BLaER1 treated with 17β-estradiol and CSF1 and Interleukin-3, amounts not matched to agents 10 nM and 100 nM (cell line): ENCODE data around the gene CMA1.
A peak's percentile ranks its signal among the peaks of the same experiment; 100 is the strongest.
"Not testable (repeated sequence)": the region's sequence is repeated elsewhere in the genome, so short reads cannot be mapped to it uniquely, and the experiment has no call there.

ENCODE experiments used
- H3K27ac ChIP-seq, 11 experiments: shearing (Covaris generic); formaldehyde crosslinking; 2 replicates each; pipeline ENCODE4 v1.8.1; 2022
- H3K27me3 ChIP-seq, 11 experiments: shearing (Covaris generic); formaldehyde crosslinking; 2 replicates each; pipeline ENCODE4 v1.8.1; 2022
- H3K36me3 ChIP-seq, 11 experiments: shearing (Covaris generic); formaldehyde crosslinking; 2 replicates each; pipeline ENCODE4 v1.8.1; 2022
- H3K4me1 ChIP-seq, 10 experiments: shearing (Covaris generic); formaldehyde crosslinking; 2 replicates each; pipeline ENCODE4 v1.8.1; 2022
- H3K4me2 ChIP-seq, 11 experiments: shearing (Covaris generic); formaldehyde crosslinking; 2 replicates each; pipeline ENCODE4 v1.8.1; 2022
- H3K4me3 ChIP-seq, 10 experiments: shearing (Covaris generic); formaldehyde crosslinking; 2 replicates each; pipeline ENCODE4 v1.8.1; 2022
- H3K9ac ChIP-seq, 11 experiments: shearing (Covaris generic); formaldehyde crosslinking; 2 replicates each; pipeline ENCODE4 v1.8.1; 2022
- H3K9me3 ChIP-seq, 11 experiments: shearing (Covaris generic); formaldehyde crosslinking; replicated peaks in 1 of 11; 2 replicates each; pipeline ENCODE4 v1.8.1; 2022
- H4K20me1 ChIP-seq, 11 experiments: shearing (Covaris generic); formaldehyde crosslinking; 2 replicates each; pipeline ENCODE4 v1.8.1; 2022
- Cebpa-rat ChIP-seq, 11 experiments: shearing (Covaris generic); IDR thresholded peaks; 2 replicates each; pipeline ENCODE4 v1.8.1; 2022

Gene CMA1

DNA sequence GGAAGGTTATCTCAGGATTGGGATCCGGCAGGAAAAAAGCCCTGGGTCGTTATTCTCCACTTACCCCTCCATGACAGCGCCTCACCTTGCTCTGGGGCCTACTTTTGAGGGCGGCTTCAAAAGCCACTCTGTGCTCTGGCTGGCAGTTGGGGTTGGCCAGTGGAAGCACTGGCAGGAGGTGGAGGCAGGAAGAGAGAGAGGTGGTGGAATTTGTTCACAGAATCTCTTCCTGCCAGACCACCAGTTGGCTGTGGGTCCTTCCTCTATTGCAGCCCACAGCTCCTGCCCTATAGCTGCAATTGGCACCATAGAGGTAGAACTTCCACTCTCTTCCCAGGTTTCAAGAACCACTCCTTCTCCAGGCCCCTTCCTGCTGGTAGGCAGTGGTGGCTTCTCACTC is 32.8 kb downstream of the CMA1 start:
- Histone ChIP-seq H3K4me2 (no peak overlapping the region), H3K4me3 (no peak overlapping the region), H3K4me1 (no peaks in the 10 kb centered on the region), H3K27ac (no peak overlapping the region), H3K9me3 (peaks cover 0 to 36% (median 24%) of the 10 kb centered on the region in 11 experiments; a peak in 19 of 22 replicates), H4K20me1 (no peaks in the 10 kb centered on the region), H3K27me3 (no peaks in the 10 kb centered on the region), H3K36me3 (no peaks in the 10 kb centered on the region), H3K9ac (no peak overlapping the region)
- no peak for TF ChIP-seq Cebpa-rat (IDR thresholded peaks at IDR 0.05)

DNA sequence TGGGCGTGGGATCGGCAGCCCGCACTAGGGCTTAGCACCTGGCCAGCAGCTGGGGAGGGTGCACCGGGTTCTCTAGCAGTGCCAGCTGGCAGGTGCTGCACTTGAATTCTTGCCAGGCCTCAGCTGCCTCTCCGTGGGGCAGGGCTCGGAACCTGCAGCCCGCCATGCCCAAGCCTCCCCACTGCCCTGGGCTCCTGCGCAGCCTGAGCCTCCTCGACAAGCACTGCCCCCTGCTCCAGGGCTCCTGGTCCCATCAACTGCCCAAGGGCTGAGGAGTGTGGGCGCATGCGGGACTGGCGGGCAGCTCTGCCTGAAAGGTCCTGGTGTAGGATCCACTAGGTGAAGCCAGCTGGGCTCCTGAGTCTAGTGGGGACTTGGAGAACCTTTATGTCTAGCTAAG is 34.9 kb downstream of the CMA1 start:
- Histone ChIP-seq H3K27me3 (no peaks in the 10 kb centered on the region), H3K4me1 (no peaks in the 10 kb centered on the region), H3K36me3 (no peaks in the 10 kb centered on the region), H3K4me2 (no peak overlapping the region), H3K9me3 (peaks cover 0 to 29% (median 20%) of the 10 kb centered on the region in 11 experiments; a peak in 16 of 22 replicates), H3K27ac (no peak overlapping the region), H3K9ac (no peak overlapping the region), H3K4me3 (no peak overlapping the region), H4K20me1 (no peaks in the 10 kb centered on the region)
- TF ChIP-seq Cebpa-rat (IDR thresholded peaks at IDR 0.05), result no peak

GRCh38 chr14:24470450-24470849 is 37.6 kb downstream of the CMA1 start:
- not testable (repeated sequence) for H3K9ac ChIP-seq, H3K4me3 ChIP-seq, H4K20me1 ChIP-seq, H3K27ac ChIP-seq, H3K36me3 ChIP-seq, H3K27me3 ChIP-seq, H3K4me2 ChIP-seq, H3K4me1 ChIP-seq
- H3K9me3 ChIP-seq, result peaks cover 0 to 29% (median 17%) of the 10 kb centered on the region in 11 experiments; a peak in 15 of 22 replicates

GRCh38 chr14:24465805-24466204 is 42.3 kb downstream of the CMA1 start:
- Histone ChIP-seq H3K4me3 (no peak overlapping the region), H3K9ac (no peak overlapping the region), H3K4me2 (no peak overlapping the region), H3K36me3 (no peaks in the 10 kb centered on the region; a peak in 1 of 22 replicates), H3K27ac (no peak overlapping the region), H4K20me1 (no peaks in the 10 kb centered on the region), H3K4me1 (0 out of 20 replicates have a peak, but pooled peaks cover 0 to 5% (median 0%) of the 10 kb centered on the region in 10 experiments), H3K9me3 (0 out of 22 replicates have a peak, but pooled peaks cover 0 to 5% (median 0%) of the 10 kb centered on the region in 11 experiments), H3K27me3 (no peaks in the 10 kb centered on the region)
- no peak for TF ChIP-seq Cebpa-rat (IDR thresholded peaks at IDR 0.05)

GRCh38 chr14:24465368-24465767 is 42.7 kb downstream of the CMA1 start:
- Histone ChIP-seq H3K9me3 (0 out of 22 replicates have a peak, but pooled peaks cover 0 to 5% (median 0%) of the 10 kb centered on the region in 11 experiments), H3K9ac (no peak overlapping the region), H3K4me2 (no peak overlapping the region; a peak in 1 of 22 replicates), H3K27ac (no peak overlapping the region), H3K27me3 (no peaks in the 10 kb centered on the region), H3K36me3 (no peaks in the 10 kb centered on the region; a peak in 1 of 22 replicates), H4K20me1 (no peaks in the 10 kb centered on the region), H3K4me1 (0 out of 20 replicates have a peak, but pooled peaks cover 0 to 5% (median 0%) of the 10 kb centered on the region in 10 experiments), H3K4me3 (no peak overlapping the region)
- TF ChIP-seq Cebpa-rat (IDR thresholded peaks at IDR 0.05), result no peak

DNA sequence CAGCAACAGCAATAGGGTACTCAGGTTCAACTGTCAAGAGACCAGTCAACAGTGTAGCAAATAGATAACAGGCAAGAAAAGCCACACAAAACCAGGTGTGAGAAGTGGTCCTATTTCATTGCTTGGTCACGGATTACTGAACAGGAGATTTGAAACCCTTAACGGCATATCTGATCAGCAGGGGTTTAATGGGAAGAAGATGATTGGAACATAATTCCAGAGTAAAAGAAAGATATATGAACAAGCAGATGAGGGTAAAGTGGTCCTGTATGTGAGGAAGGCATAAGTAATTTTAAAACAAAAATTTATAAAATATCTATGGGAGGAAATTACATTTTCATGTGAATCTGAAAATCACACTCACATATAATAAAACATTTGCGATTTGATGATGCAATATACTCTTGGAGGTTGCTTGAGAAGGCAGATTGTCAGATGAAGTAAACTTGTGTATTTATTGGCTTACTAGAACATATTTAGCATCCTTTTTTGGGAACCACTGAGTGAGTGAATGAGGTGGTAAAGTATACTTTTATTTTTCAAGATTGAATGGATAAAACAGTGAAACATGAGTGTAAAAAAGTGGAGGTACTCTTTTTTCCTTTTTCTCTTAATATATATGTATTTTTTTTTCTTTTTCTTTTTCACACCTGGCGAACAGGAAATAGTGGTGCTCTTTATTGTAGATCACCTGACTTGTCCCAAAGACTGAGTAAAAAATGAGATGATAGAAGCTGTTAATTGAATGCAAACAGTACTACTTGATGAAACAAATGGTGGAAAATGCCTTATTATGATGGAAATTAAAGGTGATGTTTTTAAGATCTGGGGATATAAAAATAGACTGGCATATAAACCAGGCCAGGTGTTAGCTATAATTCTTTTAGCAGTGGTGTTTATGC is 43.9 kb downstream of the CMA1 start:
- Histone ChIP-seq H3K4me1 (peaks cover 0 to 15% (median 3%) of the 10 kb centered on the region in 10 experiments; a peak in 11 of 20 replicates), H3K27me3 (no peaks in the 10 kb centered on the region), H3K9ac (no peak overlapping the region), H3K4me2 (no peak overlapping the region), H3K36me3 (no peaks in the 10 kb centered on the region; a peak in 1 of 22 replicates), H3K4me3 (no peak overlapping the region), H3K9me3 (0 out of 22 replicates have a peak, but pooled peaks cover 0 to 5% (median 0%) of the 10 kb centered on the region in 11 experiments), H3K27ac (no peak overlapping the region), H4K20me1 (no peaks in the 10 kb centered on the region)
- no peak for TF ChIP-seq Cebpa-rat (IDR thresholded peaks at IDR 0.05)

DNA sequence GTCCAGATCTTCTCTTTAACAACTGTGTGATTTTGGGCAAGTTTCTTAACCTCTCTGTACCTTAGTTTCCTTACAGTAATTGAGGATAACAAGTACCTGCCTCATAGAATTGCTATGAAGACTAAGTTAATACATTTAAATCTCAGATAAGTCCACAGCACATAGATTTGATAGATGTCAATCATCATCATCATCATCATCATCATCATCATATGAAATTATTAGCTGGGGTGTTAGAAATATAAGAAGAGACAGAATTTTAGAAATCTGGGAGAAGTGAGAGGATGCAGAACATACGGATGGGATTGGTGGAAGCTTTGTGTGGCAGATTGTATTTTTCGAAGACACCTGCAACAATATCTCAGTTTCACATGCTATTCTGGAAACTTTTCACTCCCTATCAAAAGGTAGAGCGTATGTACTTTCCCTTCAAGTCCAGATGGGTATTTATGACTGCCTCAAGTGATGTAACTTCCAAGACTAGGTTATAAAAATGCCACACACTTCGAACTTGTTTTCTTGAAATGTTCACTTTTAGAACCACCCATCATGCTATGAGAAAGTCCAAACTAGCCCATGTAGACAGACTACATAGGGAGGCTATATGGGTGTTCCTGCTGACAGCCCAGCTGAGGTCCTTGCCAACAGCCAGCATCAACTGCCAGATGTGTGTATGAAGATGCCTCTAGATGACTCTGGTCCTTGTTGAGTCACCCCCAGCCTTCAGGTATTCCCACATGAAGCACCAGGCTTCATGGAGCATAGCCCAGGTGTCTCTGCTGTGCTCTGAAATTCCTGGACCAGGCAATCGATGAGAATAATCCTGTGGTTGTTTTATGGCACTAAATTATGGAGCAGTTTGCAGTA is 44.8 kb downstream of the CMA1 start:
- H3K36me3 ChIP-seq, result no peaks in the 10 kb centered on the region; a peak in 1 of 22 replicates
- H3K9ac ChIP-seq, result no peak overlapping the region
- H3K4me3 ChIP-seq, result no peak overlapping the region
- no peaks in the 10 kb centered on the region for H3K27me3 ChIP-seq
- no peak overlapping the region for H3K4me2 ChIP-seq
- peaks cover 0 to 24% (median 12%) of the 10 kb centered on the region in 10 experiments; a peak in 15 of 20 replicates for H3K4me1 ChIP-seq
- no peak overlapping the region for H3K27ac ChIP-seq
- H4K20me1 ChIP-seq, result no peaks in the 10 kb centered on the region
- H3K9me3 ChIP-seq, result 0 out of 22 replicates have a peak, but pooled peaks cover 0 to 5% (median 0%) of the 10 kb centered on the region in 11 experiments
- no peak for TF ChIP-seq Cebpa-rat (IDR thresholded peaks at IDR 0.05)

DNA sequence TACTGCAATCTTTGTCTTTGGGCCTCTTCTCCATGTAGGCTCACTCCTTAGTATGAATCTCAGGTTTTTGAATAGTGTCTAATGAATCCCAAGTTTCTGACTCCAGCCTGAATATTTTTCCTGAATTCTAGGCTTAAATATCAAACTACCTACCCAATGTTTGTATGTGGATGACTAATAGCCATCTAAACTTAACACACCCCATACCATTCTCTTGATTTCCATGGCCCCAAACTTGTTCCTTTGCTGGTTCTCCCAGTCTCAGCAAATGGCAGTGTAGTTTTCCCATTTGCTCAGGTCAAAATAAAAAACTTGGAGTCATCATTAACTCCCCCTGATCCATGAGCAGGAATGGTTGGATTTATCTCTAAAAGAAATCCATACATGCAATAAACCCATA is 46.7 kb downstream of the CMA1 start:
- Histone ChIP-seq H3K27ac (no peak overlapping the region), H3K4me2 (no peak overlapping the region), H3K36me3 (peaks cover 0 to 3% (median 0%) of the 10 kb centered on the region in 11 experiments; a peak in 1 of 22 replicates), H4K20me1 (no peaks in the 10 kb centered on the region), H3K9me3 (peaks cover 0 to 7% (median 3%) of the 10 kb centered on the region in 11 experiments; a peak in 6 of 22 replicates), H3K9ac (no peak overlapping the region), H3K27me3 (no peaks in the 10 kb centered on the region), H3K4me1 (peaks cover 0 to 32% (median 21%) of the 10 kb centered on the region in 10 experiments; a peak in 15 of 20 replicates), H3K4me3 (no peak overlapping the region)
- no peak for TF ChIP-seq Cebpa-rat (IDR thresholded peaks at IDR 0.05)

DNA sequence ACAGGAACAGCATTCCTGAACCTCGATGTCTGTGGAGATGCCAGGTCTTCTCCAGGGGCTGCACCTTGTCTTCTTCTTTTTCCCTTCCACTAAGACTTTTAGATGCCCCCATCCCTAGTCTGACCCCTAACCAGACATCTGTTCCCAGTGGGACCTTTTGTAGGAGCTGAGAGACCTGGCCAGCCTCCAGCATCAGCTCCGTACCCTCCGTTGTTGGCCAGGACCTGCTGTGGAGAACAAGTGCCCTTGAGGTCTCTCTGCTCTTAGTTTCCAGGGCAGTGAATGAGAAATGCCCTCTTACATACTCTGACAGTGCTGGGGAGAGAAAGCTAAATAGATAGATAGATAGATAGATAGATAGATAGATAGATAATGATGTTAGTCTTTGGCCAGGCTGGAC is 48.7 kb downstream of the CMA1 start:
- Histone ChIP-seq H3K27me3 (no peaks in the 10 kb centered on the region), H3K4me1 (peaks cover 0 to 32% (median 21%) of the 10 kb centered on the region in 10 experiments; a peak in 15 of 20 replicates), H3K4me3 (no peak overlapping the region), H3K4me2 (peak overlapping the region in 8 of 11 experiments; percentile 34 to 70 (median 58); a peak in 11 of 22 replicates), H3K9me3 (peaks cover 7 to 19% (median 15%) of the 10 kb centered on the region in 11 experiments), H4K20me1 (no peaks in the 10 kb centered on the region), H3K9ac (no peak overlapping the region), H3K36me3 (peaks cover 0 to 7% (median 0%) of the 10 kb centered on the region in 11 experiments; a peak in 5 of 22 replicates), H3K27ac (no peak overlapping the region)
- no peak for TF ChIP-seq Cebpa-rat (IDR thresholded peaks at IDR 0.05)
